ENCODE data around the gene ZC2HC1C.
"Not testable (repeated sequence)": the region's sequence is repeated elsewhere in the genome, so short reads cannot be mapped to it uniquely, and the experiment has no call there.

Gene ZC2HC1C

DNA sequence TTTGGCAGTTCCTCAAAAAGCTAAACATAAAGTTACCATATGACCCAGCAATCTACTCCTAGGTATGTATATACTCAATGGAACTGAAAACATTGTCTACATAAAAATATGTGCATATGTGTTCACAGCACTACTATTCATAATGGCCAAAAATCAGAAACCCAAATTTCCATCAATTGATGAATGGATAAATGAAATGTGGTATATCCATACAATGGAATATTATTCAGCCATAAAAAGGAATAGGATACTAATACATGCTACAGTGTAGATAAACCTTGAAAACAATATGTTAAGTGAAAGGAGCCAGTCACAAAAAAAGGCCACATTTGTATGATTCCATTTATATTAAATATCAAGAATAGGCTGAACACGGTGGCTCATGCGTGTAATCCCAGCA lies 9.0 kb upstream of the ZC2HC1C start:
- Histone ChIP-seq H3K9me3 (ENCODE audit: control insufficient read depth, low read length) (no peaks in the 10 kb centered on the region), H3K9ac (ENCODE audit: low read length) (no peak overlapping the region), H3K27me3 (ENCODE audit: control insufficient read depth, insufficient read depth, low read length) (no peaks in the 10 kb centered on the region), H3K4me1 (ENCODE audit: control insufficient read depth, insufficient read depth, low read length) (peaks cover 3% of the 10 kb centered on the region), H3K4me3 (ENCODE audit: low read length) (no peak overlapping the region), H3K36me3 (ENCODE audit: control insufficient read depth, insufficient read depth, low read length) (no peaks in the 10 kb centered on the region)

DNA sequence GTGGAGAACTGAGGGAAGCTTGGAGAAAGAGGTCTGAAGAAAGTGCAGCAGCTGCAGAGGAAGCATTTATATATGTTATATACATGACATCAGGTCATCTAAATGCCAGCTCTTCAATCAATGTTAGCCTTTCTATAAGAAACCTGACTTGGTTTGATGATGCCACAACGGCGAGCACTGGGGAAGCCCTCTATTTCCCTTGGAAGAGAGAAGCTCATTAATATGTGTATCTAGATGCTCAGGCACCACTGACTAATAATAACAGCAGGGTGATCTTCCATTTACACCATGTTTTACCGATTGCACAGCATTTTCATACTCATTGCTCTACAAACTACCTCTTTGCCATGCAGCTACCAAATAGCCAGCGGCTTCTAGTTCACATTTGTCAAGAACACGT lies 6.4 kb upstream of the ZC2HC1C start:
- no peaks in the 10 kb centered on the region for H3K36me3 ChIP-seq (ENCODE audit: control insufficient read depth, insufficient read depth, low read length)
- peak overlapping the region; percentile 59 for H3K4me3 ChIP-seq (ENCODE audit: low read length)
- H3K4me1 ChIP-seq (ENCODE audit: control insufficient read depth, insufficient read depth, low read length): peaks cover 8% of the 10 kb centered on the region
- H3K9ac ChIP-seq (ENCODE audit: low read length): peak overlapping the region; percentile 63
- H3K27me3 ChIP-seq (ENCODE audit: control insufficient read depth, insufficient read depth, low read length): no peaks in the 10 kb centered on the region
- no peaks in the 10 kb centered on the region for H3K9me3 ChIP-seq (ENCODE audit: control insufficient read depth, low read length)

DNA sequence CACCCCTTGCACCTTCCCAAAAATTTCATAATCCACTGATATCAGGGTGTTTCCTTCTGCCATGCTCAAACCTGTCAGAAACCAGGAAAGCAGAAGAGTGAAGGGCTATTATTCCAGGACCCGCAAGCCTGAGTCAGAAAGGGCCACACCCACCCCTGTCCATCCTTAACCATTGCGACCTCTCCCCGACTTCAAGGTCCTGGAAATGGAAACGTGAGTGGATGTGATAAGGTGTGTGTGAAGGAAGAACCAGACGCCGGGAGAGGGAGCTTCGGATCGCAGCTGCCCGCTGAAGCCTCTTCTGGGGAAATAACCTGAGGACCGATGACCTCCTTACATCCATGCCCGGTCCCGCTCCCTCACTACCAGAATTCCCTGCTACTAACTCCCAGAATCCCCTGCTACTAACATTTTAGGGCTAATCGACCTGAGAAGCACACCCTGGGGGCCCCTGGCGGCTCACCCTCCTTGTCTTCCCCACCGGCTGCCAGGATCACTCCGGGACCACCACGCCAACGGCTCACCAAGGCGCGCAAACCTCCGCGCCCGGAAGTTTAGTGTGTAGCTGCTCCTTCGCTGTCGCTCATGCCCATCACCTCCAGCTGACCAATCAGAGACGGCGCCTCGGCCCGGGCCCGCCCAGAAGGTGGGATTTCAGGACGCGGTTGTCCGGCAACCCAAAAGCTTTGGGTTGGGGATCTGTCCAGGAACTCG lies 5.8 kb upstream of the ZC2HC1C start, which contains the start of gene ACYP1:
ACYP1 (minus strand) TSS at position 534 of the 714 bp plus-strand sequence; CDS start at position 63, 471 bp downstream.
- no peaks in the 10 kb centered on the region for H3K27me3 ChIP-seq (ENCODE audit: control insufficient read depth, insufficient read depth, low read length)
- H3K9me3 ChIP-seq (ENCODE audit: control insufficient read depth, low read length): no peaks in the 10 kb centered on the region
- peak within 1 kb of the TSS; percentile 59 for H3K4me3 ChIP-seq (ENCODE audit: low read length)
- peak within 1 kb of the TSS; percentile 63 for H3K9ac ChIP-seq (ENCODE audit: low read length)
- H3K4me1 ChIP-seq (ENCODE audit: control insufficient read depth, insufficient read depth, low read length): peaks cover 14% of the 10 kb centered on the region
- no peaks in the 10 kb centered on the region for H3K36me3 ChIP-seq (ENCODE audit: control insufficient read depth, insufficient read depth, low read length)

DNA sequence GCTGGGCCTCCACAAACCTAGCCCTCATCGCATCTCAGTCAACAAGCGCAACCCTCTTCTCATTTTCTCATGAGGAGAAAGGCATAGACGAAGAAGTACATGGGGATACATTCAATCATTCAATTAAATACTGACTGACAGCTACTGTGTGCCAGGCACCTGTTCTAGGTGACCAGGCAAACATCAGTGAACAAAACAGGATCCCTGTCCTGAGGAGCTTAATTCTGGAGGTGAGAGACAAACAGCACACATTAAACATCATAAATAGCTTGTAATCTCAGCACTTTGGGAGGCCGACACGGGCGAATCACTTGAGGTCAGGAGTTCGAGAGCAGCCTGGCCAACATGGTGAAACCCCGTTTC lies 5.3 kb upstream of the ZC2HC1C start:
- Histone ChIP-seq H3K9ac (ENCODE audit: low read length) (peak overlapping the region; percentile 63), H3K36me3 (ENCODE audit: control insufficient read depth, insufficient read depth, low read length) (no peaks in the 10 kb centered on the region), H3K4me1 (ENCODE audit: control insufficient read depth, insufficient read depth, low read length) (peaks cover 15% of the 10 kb centered on the region), H3K27me3 (ENCODE audit: control insufficient read depth, insufficient read depth, low read length) (no peaks in the 10 kb centered on the region), H3K9me3 (ENCODE audit: control insufficient read depth, low read length) (no peaks in the 10 kb centered on the region), H3K4me3 (ENCODE audit: low read length) (peak overlapping the region; percentile 59)

DNA sequence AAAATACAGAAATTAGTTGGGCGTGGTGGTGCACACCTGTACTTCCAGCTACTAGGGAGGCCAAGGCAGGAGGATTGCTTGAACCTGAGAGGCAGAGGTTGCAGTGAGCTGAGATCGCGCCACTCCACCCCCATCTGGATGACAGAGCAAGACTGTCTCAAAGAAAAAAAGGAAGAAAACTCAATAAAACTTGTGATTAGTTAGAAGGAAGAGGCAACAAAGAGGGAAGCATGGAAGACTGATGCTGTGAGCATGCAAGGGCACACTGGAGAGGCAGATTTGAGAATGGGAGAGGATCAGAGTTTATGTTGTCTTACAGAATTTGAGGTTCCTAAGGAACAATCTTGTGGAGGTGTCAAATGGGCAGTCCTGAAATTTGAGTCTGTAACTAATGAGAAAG lies 2.8 kb upstream of the ZC2HC1C start:
- Histone ChIP-seq H3K4me1 (ENCODE audit: control insufficient read depth, insufficient read depth, low read length) (peaks cover 27% of the 10 kb centered on the region), H3K9me3 (ENCODE audit: control insufficient read depth, low read length) (no peaks in the 10 kb centered on the region)

DNA sequence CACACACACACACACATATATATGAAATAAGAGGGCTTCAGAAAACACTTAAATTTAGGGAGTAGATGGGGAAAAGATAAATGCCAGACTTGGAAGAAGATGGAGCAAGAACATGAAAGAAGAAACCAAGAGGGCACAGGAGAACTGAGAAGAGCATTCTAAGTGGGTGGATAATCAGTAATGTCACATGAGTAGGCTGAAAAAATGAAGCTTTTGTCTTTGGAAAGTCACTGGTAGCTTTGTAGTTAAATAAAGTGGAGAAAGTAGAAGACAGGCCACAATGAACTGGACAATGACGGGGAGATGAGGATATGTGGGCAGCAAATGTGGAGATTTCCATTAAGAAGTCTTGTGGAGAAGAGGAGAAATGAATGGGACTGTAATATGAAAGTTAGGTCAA lies 2.2 kb upstream of the ZC2HC1C start:
- Histone ChIP-seq H3K9ac (ENCODE audit: low read length) (no peak overlapping the region), H3K4me1 (ENCODE audit: control insufficient read depth, insufficient read depth, low read length) (peaks cover 27% of the 10 kb centered on the region), H3K27me3 (ENCODE audit: control insufficient read depth, insufficient read depth, low read length) (no peaks in the 10 kb centered on the region), H3K9me3 (ENCODE audit: control insufficient read depth, low read length) (no peaks in the 10 kb centered on the region), H3K36me3 (ENCODE audit: control insufficient read depth, insufficient read depth, low read length) (no peaks in the 10 kb centered on the region), H3K4me3 (ENCODE audit: low read length) (no peak overlapping the region)

More for the DNA sequence above, 2.8 kb upstream of the ZC2HC1C start:
- H3K27me3 ChIP-seq (ENCODE audit: control insufficient read depth, insufficient read depth, low read length): no peaks in the 10 kb centered on the region
- H3K9ac ChIP-seq (ENCODE audit: low read length): no peak overlapping the region
- no peaks in the 10 kb centered on the region for H3K36me3 ChIP-seq (ENCODE audit: control insufficient read depth, insufficient read depth, low read length)
- no peak overlapping the region for H3K4me3 ChIP-seq (ENCODE audit: low read length)

DNA sequence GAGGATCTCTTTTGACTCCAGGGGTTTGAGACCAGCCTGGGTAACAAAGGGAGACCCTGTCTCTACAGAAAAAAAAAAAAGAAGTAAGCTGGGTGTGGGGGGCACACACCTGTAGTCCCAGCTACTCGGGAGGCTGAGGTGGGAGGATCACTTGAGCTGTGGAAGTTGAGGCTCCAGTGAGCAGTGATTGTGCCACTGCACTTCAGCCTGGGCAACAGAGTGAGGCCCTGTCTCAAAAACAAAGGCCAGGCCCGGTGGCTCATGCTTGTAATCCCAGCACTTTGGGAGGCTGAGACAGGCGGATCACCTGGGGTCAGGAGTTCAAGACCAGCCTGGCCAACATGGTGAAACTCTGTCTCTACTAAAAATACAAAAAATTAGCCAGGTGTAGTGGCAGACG lies 1.7 kb upstream of the ZC2HC1C start:
- H3K4me3 ChIP-seq (ENCODE audit: low read length): not testable (repeated sequence)

DNA sequence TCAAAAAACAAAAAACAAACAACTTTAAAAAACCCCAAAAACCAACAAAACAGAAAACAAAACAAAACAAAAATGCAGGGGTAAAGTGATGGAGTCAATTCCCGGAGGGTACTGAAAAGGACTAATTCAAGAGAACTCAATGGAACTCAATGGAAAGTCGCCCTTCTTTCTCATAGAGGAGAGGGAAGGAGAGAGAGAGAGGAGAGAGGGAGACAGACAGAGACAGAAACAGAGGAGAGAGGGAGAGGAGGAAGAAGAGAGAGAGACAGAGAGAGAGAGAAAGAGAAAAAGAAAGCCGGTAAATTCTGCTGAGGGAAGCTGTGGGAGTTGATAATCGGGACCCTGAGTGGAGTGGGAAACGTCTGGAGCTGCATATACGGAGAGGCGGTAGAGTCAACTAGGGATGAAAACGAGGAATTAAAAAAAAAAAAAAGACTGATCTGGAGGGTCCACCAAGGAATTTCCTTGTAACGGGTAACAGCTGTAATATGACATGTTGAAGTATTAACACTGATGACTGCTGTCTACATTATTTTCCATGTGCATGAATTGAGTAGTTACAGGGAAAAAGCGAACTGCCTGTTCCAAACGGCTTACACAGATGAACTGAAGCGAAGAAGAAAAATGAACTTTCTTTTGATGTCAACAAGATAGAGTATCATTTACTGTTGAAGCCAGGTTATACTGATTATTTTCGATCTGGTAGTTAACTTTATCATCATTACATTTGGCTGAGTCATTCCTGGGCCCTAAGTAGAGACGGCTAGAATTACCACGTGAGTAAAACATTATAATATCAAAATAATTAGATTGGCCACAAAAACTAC lies 934 bp upstream of the ZC2HC1C start:
- Histone ChIP-seq H3K36me3 (ENCODE audit: control insufficient read depth, insufficient read depth, low read length) (no peaks in the 10 kb centered on the region), H3K4me3 (ENCODE audit: low read length) (peak overlapping the region; percentile 14), H3K4me1 (ENCODE audit: control insufficient read depth, insufficient read depth, low read length) (peaks cover 27% of the 10 kb centered on the region), H3K9ac (ENCODE audit: low read length) (peak overlapping the region; percentile 81), H3K9me3 (ENCODE audit: control insufficient read depth, low read length) (no peaks in the 10 kb centered on the region), H3K27me3 (ENCODE audit: control insufficient read depth, insufficient read depth, low read length) (no peaks in the 10 kb centered on the region)

More for the DNA sequence above, 1.7 kb upstream of the ZC2HC1C start:
- not testable (repeated sequence) for H3K9me3 ChIP-seq (ENCODE audit: control insufficient read depth, low read length); H3K9ac ChIP-seq (ENCODE audit: low read length); H3K36me3 ChIP-seq (ENCODE audit: control insufficient read depth, insufficient read depth, low read length); H3K27me3 ChIP-seq (ENCODE audit: control insufficient read depth, insufficient read depth, low read length)
- peaks cover 27% of the 10 kb centered on the region for H3K4me1 ChIP-seq (ENCODE audit: control insufficient read depth, insufficient read depth, low read length)

DNA sequence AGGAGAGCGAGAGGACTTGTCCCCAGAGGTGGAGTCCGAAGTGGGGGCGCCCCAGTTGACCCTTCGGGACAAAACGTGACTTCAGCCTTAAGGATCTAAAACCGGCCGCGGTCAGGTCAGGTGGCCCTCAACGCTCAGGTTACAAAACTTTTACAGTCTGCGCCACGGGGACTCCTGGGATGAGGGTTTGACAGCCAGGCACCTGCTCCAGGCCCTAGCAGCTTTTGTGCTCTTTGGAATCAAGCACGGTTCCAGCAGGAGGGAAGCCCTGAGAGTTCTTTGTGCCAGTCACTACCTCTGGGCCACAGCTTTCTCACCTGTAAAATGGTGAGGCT lies 337 bp downstream of the ZC2HC1C start:
- Histone ChIP-seq H3K9me3 (ENCODE audit: control insufficient read depth, low read length) (no peaks in the 10 kb centered on the region), H3K9ac (ENCODE audit: low read length) (peak overlapping the region; percentile 81), H3K4me3 (ENCODE audit: low read length) (peak overlapping the region; percentile 14), H3K36me3 (ENCODE audit: control insufficient read depth, insufficient read depth, low read length) (no peaks in the 10 kb centered on the region), H3K27me3 (ENCODE audit: control insufficient read depth, insufficient read depth, low read length) (no peaks in the 10 kb centered on the region), H3K4me1 (ENCODE audit: control insufficient read depth, insufficient read depth, low read length) (peaks cover 24% of the 10 kb centered on the region)

DNA sequence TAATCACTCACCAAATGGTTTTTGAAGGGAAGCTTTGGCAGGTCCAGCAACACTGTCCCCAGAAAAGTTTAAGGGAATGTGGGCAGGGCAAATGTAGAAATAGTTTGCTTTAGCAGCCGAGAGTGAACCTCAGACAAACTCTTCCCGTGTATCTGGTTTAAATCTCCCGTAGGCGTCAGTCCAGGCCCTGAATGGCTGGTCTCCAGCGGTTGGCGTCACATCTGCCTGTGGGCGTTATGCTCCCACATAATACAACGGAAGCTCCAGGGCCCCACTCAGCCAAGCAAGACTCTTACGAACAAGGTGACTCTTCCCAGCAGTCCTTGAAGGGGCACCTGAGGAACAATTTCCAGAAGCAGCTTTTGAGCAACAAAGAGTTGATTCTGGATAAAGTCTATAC lies 942 bp downstream of the ZC2HC1C start:
- peaks cover 24% of the 10 kb centered on the region for H3K4me1 ChIP-seq (ENCODE audit: control insufficient read depth, insufficient read depth, low read length)
- no peaks in the 10 kb centered on the region for H3K36me3 ChIP-seq (ENCODE audit: control insufficient read depth, insufficient read depth, low read length)
- no peaks in the 10 kb centered on the region for H3K27me3 ChIP-seq (ENCODE audit: control insufficient read depth, insufficient read depth, low read length)
- peak overlapping the region; percentile 81 for H3K9ac ChIP-seq (ENCODE audit: low read length)
- no peaks in the 10 kb centered on the region for H3K9me3 ChIP-seq (ENCODE audit: control insufficient read depth, low read length)
- no peak overlapping the region for H3K4me3 ChIP-seq (ENCODE audit: low read length)

DNA sequence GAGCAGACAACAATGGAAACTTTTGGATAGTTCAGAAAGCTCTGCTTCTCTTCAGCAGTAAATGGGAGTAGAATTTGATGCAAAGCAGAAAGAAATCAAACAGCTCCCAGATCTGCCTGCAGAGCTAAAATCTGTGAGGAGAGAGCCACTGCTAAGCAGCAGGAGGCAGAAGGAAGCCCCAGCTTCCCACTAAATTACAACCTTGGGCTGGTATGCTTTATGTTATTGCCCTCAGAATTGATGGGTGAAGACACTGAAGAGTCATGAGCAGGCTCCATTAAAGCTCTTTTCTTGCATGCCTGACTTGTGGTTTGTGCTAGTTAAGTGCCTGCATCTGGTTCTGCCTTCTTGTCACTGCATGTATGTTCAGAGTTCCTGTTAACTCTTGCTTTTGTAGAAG lies 8.4 kb downstream of the ZC2HC1C start:
- peaks cover under 1% of the 10 kb centered on the region for H3K36me3 ChIP-seq (ENCODE audit: control insufficient read depth, insufficient read depth, low read length)
- no peaks in the 10 kb centered on the region for H3K27me3 ChIP-seq (ENCODE audit: control insufficient read depth, insufficient read depth, low read length)
- no peak overlapping the region for H3K4me3 ChIP-seq (ENCODE audit: low read length)
- no peak overlapping the region for H3K9ac ChIP-seq (ENCODE audit: low read length)
- H3K4me1 ChIP-seq (ENCODE audit: control insufficient read depth, insufficient read depth, low read length): no peaks in the 10 kb centered on the region
- H3K9me3 ChIP-seq (ENCODE audit: control insufficient read depth, low read length): no peaks in the 10 kb centered on the region

DNA sequence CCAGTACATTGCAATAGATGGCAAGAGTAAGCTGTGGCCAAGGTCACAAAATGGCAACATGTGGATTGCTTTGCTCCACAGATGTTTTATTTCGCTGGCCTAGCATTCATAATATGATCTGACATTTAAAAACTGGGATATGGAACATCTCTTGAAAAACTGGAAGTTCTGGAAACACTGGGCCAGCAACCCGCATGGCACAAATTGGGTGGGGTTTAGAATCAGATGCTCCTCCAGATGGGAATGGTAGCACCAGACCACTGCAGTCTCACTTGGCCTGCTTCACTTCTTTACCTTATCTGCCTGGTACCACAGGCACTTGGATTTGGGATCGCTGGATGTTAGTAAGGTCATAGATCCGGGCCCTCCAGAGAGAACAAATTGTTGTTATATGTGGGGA lies 10.1 kb downstream of the ZC2HC1C start:
- no peaks in the 10 kb centered on the region for H3K4me1 ChIP-seq (ENCODE audit: control insufficient read depth, insufficient read depth, low read length)
- H3K4me3 ChIP-seq (ENCODE audit: low read length): no peak overlapping the region
- H3K27me3 ChIP-seq (ENCODE audit: control insufficient read depth, insufficient read depth, low read length): no peaks in the 10 kb centered on the region
- H3K9me3 ChIP-seq (ENCODE audit: control insufficient read depth, low read length): no peaks in the 10 kb centered on the region
- no peak overlapping the region for H3K9ac ChIP-seq (ENCODE audit: low read length)
- H3K36me3 ChIP-seq (ENCODE audit: control insufficient read depth, insufficient read depth, low read length): peaks cover 6% of the 10 kb centered on the region
